ENCODE measurements around the gene OR2F1. TPM values are rescaled to one million over a fixed set of nuclear protein-coding genes. Genes with fewer than 3 reads are reported as not detected.

OR2F1 gene
- total RNA-seq, 2 donors from 2014 or later, result not detected

- no peak for TF ChIP-seq POLR2AphosphoS5 (IDR thresholded peaks at IDR 0.05)
- no peak for TF ChIP-seq CTCF (IDR thresholded peaks at IDR 0.05)
- TF ChIP-seq POLR2A (IDR thresholded peaks at IDR 0.05), result no peak
- no peak for DNase-seq (ENCODE audit: low spot score)
- Histone ChIP-seq H3K27ac (no peak overlapping the region), H3K4me3 (no peak overlapping the region), H3K27me3 (replicated peaks; ENCODE audit: insufficient read depth) (no peaks in the 10 kb centered on the region), H3K36me3 (no peaks in the 10 kb centered on the region), H3K4me1 (replicated peaks) (no peaks in the 10 kb centered on the region), H3K9me3 (no peaks in the 10 kb centered on the region)
- 92% methylated on average over 5 of the region's 5 CpGs for WGBS
- intact Hi-C loops (cut with DNase I), result no loop called here
Observed at GRCh38 chr7:143983960-143984359, 29.3 kb downstream of the OR2F1 start.

GRCh38 chr7:143987513-143987912 is 32.9 kb downstream of the OR2F1 start:
- Histone ChIP-seq H3K4me1 (replicated peaks) (no peaks in the 10 kb centered on the region), H3K27me3 (replicated peaks; ENCODE audit: insufficient read depth) (no peaks in the 10 kb centered on the region), H3K9me3 (no peaks in the 10 kb centered on the region), H3K36me3 (no peaks in the 10 kb centered on the region), H3K27ac (no peak overlapping the region), H3K4me3 (no peak overlapping the region)
- intact Hi-C loops (cut with DNase I), result no loop called here
- no peak for DNase-seq (ENCODE audit: low spot score)
- TF ChIP-seq POLR2AphosphoS5 (IDR thresholded peaks at IDR 0.05) (no peak), CTCF (IDR thresholded peaks at IDR 0.05) (no peak), POLR2A (IDR thresholded peaks at IDR 0.05) (no peak)

GRCh38 chr7:143988976-143989745 is 34.5 kb downstream of the OR2F1 start:
- TF ChIP-seq POLR2AphosphoS5 (IDR thresholded peaks at IDR 0.05) (no peak), POLR2A (IDR thresholded peaks at IDR 0.05) (no peak), CTCF (IDR thresholded peaks at IDR 0.05) (no peak)
- no peaks in the 10 kb centered on the region for H3K4me1 ChIP-seq (replicated peaks)
- H3K9me3 ChIP-seq, result no peaks in the 10 kb centered on the region
- no peak overlapping the region for H3K4me3 ChIP-seq
- no peaks in the 10 kb centered on the region for H3K36me3 ChIP-seq
- no peaks in the 10 kb centered on the region for H3K27me3 ChIP-seq (replicated peaks; ENCODE audit: insufficient read depth)
- intact Hi-C loops (cut with DNase I), result no loop called here
- WGBS, result 80% methylated on average over 5 of the region's 5 CpGs
- no peak for DNase-seq (ENCODE audit: low spot score)
- H3K27ac ChIP-seq, result no peak overlapping the region

GRCh38 chr7:143992670-143993069 is 38.0 kb downstream of the OR2F1 start:
- H3K4me1 ChIP-seq (replicated peaks), result no peaks in the 10 kb centered on the region
- H3K27me3 ChIP-seq (replicated peaks; ENCODE audit: insufficient read depth), result no peaks in the 10 kb centered on the region

GRCh38 chr7:143993924-143994323 is 39.3 kb downstream of the OR2F1 start:
- H3K4me1 ChIP-seq (replicated peaks), result no peaks in the 10 kb centered on the region
- 95% methylated on average over 3 of the region's 3 CpGs for WGBS
- TF ChIP-seq POLR2AphosphoS5 (IDR thresholded peaks at IDR 0.05) (no peak), POLR2A (IDR thresholded peaks at IDR 0.05) (no peak), CTCF (IDR thresholded peaks at IDR 0.05) (no peak)
- H3K4me3 ChIP-seq, result no peak overlapping the region
- no peaks in the 10 kb centered on the region for H3K27me3 ChIP-seq (replicated peaks; ENCODE audit: insufficient read depth)
- H3K27ac ChIP-seq, result no peak overlapping the region
- no peak for DNase-seq (ENCODE audit: low spot score)
- intact Hi-C loops (cut with DNase I), result no loop called here
- H3K9me3 ChIP-seq, result no peaks in the 10 kb centered on the region
- H3K36me3 ChIP-seq, result no peaks in the 10 kb centered on the region

More at GRCh38 chr7:143992670-143993069, 38.0 kb downstream of the OR2F1 start:
- Histone ChIP-seq H3K27ac (no peak overlapping the region), H3K4me3 (no peak overlapping the region), H3K36me3 (no peaks in the 10 kb centered on the region), H3K9me3 (no peaks in the 10 kb centered on the region)
- DNase-seq (ENCODE audit: low spot score), result no peak
- intact Hi-C loops (cut with DNase I), result no loop called here
- TF ChIP-seq POLR2A (IDR thresholded peaks at IDR 0.05), result no peak

Measured in prostate gland (tissue), 2 donors.